ENCODE measurements around the gene PLA2G5. TPM values are rescaled to one million over a fixed set of nuclear protein-coding genes. Genes with fewer than 3 reads are reported as not detected.

PLA2G5 gene
- polyA plus RNA-seq, 1 donor (not counting 4 experiments of a cell fraction or from before 2014, with no cell fraction given): 0.16 TPM

DNA sequence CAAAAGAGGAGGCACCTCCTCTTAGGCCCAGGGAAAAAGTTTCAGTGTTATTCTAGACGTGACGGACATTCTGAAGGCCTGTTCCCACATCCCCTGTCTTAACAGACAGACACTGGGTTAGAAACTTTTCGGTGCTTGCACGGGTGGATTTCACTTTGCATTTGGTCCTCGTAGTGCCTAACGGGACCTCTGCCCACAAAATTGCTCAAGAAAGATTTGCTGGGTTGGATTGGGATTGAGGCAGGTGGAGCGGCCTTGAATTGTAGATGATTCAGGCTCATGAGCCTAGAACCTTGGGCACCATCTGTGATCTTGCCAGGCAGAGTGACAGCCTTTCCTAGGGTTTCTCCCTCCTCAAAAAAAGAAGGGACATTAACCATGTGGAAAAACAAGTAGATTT, 2.8 kb downstream of the PLA2G5 start:
- H3K4me3 ChIP-seq (ENCODE audit: control insufficient read depth in 2 of 3, extremely low read depth in 1 of 3, insufficient read depth in 2 of 3, low read depth in 1 of 3, low read length in 3 of 3): no peak overlapping the region
- H3K9ac ChIP-seq (ENCODE audit: control insufficient read depth, extremely low read depth, insufficient read depth, low read length): no peak overlapping the region
- DNase-seq (ENCODE audit: low read depth, low spot score): no peak
- no peaks in the 10 kb centered on the region for H4K20me1 ChIP-seq (ENCODE audit: control insufficient read depth, extremely low read depth, insufficient read depth, low read length)
- H3K9me3 ChIP-seq (ENCODE audit: control insufficient read depth, low read depth, low read length): no peaks in the 10 kb centered on the region
- no peaks in the 10 kb centered on the region for H3K79me2 ChIP-seq (ENCODE audit: control insufficient read depth, insufficient read depth, low read length)
- TF ChIP-seq, protein P1, sequence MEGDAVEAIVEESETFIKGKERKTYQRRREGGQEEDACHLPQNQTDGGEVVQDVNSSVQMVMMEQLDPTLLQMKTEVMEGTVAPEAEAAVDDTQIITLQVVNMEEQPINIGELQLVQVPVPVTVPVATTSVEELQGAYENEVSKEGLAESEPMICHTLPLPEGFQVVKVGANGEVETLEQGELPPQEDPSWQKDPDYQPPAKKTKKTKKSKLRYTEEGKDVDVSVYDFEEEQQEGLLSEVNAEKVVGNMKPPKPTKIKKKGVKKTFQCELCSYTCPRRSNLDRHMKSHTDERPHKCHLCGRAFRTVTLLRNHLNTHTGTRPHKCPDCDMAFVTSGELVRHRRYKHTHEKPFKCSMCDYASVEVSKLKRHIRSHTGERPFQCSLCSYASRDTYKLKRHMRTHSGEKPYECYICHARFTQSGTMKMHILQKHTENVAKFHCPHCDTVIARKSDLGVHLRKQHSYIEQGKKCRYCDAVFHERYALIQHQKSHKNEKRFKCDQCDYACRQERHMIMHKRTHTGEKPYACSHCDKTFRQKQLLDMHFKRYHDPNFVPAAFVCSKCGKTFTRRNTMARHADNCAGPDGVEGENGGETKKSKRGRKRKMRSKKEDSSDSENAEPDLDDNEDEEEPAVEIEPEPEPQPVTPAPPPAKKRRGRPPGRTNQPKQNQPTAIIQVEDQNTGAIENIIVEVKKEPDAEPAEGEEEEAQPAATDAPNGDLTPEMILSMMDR (optimal IDR thresholded peaks at IDR 0.05 in 1 of 3, IDR thresholded peaks at IDR 0.05 in 1 of 3, conservative IDR thresholded peaks at IDR 0.05 in 1 of 3; ENCODE audit: extremely low read depth in 1 of 3, insufficient read depth in 2 of 3, low read length in 3 of 3): no peak
- TF ChIP-seq EZH2 (IDR thresholded peaks at IDR 0.05; ENCODE audit: low read length): no peak
- no peaks in the 10 kb centered on the region for H3K4me1 ChIP-seq (ENCODE audit: control insufficient read depth, extremely low read depth, insufficient read depth, low read length)
- dilution Hi-C loops (cut with MboI; ENCODE audit: extremely low pct_ligation_motif_present, low sequenced_read_pairs): no loop called here
- no peak overlapping the region for H3K4me2 ChIP-seq (ENCODE audit: control insufficient read depth, extremely low read depth, insufficient read depth, low read depth, low read length)
- no peaks in the 10 kb centered on the region for H3K36me3 ChIP-seq (ENCODE audit: control insufficient read depth in 2 of 2, extremely low read depth in 1 of 2, insufficient read depth in 2 of 2, low read length in 2 of 2)
- no peaks in the 10 kb centered on the region for H3K9me1 ChIP-seq (ENCODE audit: control insufficient read depth, extremely low read depth, insufficient read depth, low read length)
- no peak overlapping the region for H3K27ac ChIP-seq (ENCODE audit: control insufficient read depth, insufficient read depth, low read length)
- FAIRE-seq: no peak
- H2AFZ ChIP-seq (ENCODE audit: control insufficient read depth, low read length): no peak overlapping the region
- peaks cover 14% of the 10 kb centered on the region for H3K27me3 ChIP-seq (ENCODE audit: control insufficient read depth, extremely low read depth, insufficient read depth, low read length)

DNA sequence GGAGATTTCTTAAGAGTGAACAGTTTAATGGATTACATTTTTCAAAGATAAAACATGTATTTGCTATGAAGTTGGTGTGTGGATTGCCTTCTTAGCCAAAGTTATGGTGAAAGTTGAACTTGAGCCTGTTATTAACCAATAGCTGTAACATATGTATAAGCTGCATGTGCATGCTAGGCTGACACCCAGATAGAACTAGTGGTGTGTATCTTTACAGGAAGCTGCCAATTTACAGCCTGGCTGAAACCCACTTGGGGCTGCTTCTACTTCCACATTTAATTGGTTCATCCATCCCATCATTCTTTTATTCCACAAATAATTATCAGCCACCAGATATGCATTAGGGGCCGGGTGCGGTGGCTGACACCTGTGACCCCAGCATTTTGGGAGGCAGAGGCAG, 3.3 kb downstream of the PLA2G5 start:
- dilution Hi-C loops (cut with MboI; ENCODE audit: extremely low pct_ligation_motif_present, low sequenced_read_pairs): no loop called here
- no peaks in the 10 kb centered on the region for H3K4me1 ChIP-seq (ENCODE audit: control insufficient read depth, extremely low read depth, insufficient read depth, low read length)
- no peaks in the 10 kb centered on the region for H3K79me2 ChIP-seq (ENCODE audit: control insufficient read depth, insufficient read depth, low read length)
- H2AFZ ChIP-seq (ENCODE audit: control insufficient read depth, low read length): no peak overlapping the region
- H3K4me3 ChIP-seq (ENCODE audit: control insufficient read depth in 2 of 3, extremely low read depth in 1 of 3, insufficient read depth in 2 of 3, low read depth in 1 of 3, low read length in 3 of 3): no peak overlapping the region
- no peaks in the 10 kb centered on the region for H3K9me3 ChIP-seq (ENCODE audit: control insufficient read depth, low read depth, low read length)
- H3K27ac ChIP-seq (ENCODE audit: control insufficient read depth, insufficient read depth, low read length): no peak overlapping the region
- no peak overlapping the region for H3K4me2 ChIP-seq (ENCODE audit: control insufficient read depth, extremely low read depth, insufficient read depth, low read depth, low read length)
- no peak for TF ChIP-seq EZH2 (IDR thresholded peaks at IDR 0.05; ENCODE audit: low read length)
- TF ChIP-seq, protein P1 (optimal IDR thresholded peaks at IDR 0.05 in 1 of 3, IDR thresholded peaks at IDR 0.05 in 1 of 3, conservative IDR thresholded peaks at IDR 0.05 in 1 of 3; ENCODE audit: extremely low read depth in 1 of 3, insufficient read depth in 2 of 3, low read length in 3 of 3): no peak
- H3K36me3 ChIP-seq (ENCODE audit: control insufficient read depth in 2 of 2, extremely low read depth in 1 of 2, insufficient read depth in 2 of 2, low read length in 2 of 2): no peaks in the 10 kb centered on the region
- H3K9me1 ChIP-seq (ENCODE audit: control insufficient read depth, extremely low read depth, insufficient read depth, low read length): no peaks in the 10 kb centered on the region
- no peak for FAIRE-seq
- H4K20me1 ChIP-seq (ENCODE audit: control insufficient read depth, extremely low read depth, insufficient read depth, low read length): no peaks in the 10 kb centered on the region
- H3K27me3 ChIP-seq (ENCODE audit: control insufficient read depth, extremely low read depth, insufficient read depth, low read length): peaks cover 18% of the 10 kb centered on the region
- no peak overlapping the region for H3K9ac ChIP-seq (ENCODE audit: control insufficient read depth, extremely low read depth, insufficient read depth, low read length)
- DNase-seq (ENCODE audit: low read depth, low spot score): no peak

All from keratinocyte (primary cell).